Superior temporal gyrus (tissue), 1 donor: Measurements from ENCODE around the gene SLC2A4RG.
A peak's percentile ranks its signal among the peaks of the same experiment; 100 is the strongest.

Experiments
- DNase-seq: peaks from one replicate; pipeline ENCODE4 v3.0.0-alpha.2; 2016; ENCODE audit errors: extremely low spot score

Gene SLC2A4RG

DNA sequence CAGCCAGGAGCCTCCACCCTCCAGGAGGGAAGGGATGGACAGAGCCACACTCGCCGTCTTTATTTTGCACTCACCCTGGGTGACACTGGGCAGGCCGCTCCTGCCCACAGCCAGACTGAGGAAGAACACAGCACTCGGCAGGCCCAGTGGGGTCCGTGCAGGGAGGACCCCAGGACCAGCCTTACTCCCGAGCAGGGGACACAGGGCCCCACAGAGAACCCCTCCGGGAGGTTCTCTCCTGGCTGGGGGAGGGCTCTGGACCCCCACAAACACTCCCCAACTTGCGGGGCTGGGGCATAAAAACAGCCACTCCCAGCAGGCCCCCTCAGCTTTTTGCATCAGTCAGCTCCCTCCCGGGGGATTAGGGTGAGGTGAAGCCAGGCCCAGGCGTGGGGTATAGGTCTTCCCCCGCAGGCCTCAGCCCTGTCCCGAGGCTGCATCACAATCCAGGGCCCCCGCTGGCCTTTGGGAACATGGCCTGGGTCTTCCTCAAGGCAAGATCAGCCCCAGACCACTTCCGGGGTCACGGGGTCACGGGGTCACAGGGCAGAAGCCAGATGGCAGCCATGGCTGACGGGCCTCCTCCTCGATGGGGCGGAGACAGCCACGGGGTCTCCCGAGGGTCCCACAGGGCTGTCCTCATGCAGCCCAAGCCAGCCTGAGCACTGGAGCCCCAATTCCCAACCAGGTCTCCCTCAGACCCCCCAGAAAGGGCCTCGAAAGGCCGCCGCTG lies 39.9 kb upstream of the SLC2A4RG start:
- no peak for DNase-seq

GRCh38 chr20:63700199-63701050 lies 39.2 kb upstream of the SLC2A4RG start:
- no peak for DNase-seq

DNA sequence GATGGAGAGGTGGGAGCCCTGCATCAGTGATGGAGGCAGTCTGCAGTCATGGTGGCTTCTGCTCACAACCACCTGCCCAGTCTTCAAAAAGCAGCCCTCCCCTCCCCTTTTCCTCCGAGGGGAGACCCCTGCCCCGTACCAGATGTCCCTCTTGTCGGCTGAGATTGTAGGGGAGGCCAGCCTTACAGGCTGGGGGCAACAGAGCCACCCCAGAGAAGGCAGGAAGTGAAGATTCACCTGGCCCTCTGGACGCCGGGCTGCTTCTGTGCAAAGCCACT lies 38.6 kb upstream of the SLC2A4RG start:
- DNase-seq, result no peak

GRCh38 chr20:63701329-63702035 lies 38.1 kb upstream of the SLC2A4RG start:
- DNase-seq, result no peak

- DNase-seq, result no peak
Measured at GRCh38 chr20:63702036-63702665, 37.4 kb upstream of the SLC2A4RG start.

GRCh38 chr20:63702751-63703470 lies 36.7 kb upstream of the SLC2A4RG start:
- no peak for DNase-seq

DNA sequence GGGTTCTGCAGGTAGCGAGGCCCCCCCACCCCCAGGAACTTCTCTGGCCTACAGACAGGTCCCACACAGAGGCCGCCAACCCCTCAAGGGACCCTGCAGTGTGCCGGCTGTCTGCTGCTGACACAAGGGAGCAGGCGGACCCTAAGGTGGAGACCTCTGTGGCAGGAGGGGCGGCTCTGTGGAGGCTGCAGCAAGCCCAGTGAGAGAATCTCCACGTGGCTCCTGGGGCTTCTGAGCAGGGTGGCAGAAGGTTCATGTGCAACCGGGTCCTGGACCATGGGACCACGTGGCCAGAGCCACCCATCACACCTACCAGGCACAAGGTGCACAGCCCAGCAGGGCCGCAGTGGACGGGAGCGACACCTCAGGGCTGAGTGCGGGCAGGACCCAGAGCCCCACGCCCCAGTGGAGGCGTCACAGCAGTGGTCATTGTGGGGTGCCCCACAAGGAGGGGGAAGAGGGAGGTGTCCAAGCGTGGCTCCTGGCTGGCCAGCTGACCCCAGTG lies 36.1 kb upstream of the SLC2A4RG start:
- DNase-seq, result no peak

GRCh38 chr20:63703976-63704748 lies 35.4 kb upstream of the SLC2A4RG start:
- no peak for DNase-seq

DNA sequence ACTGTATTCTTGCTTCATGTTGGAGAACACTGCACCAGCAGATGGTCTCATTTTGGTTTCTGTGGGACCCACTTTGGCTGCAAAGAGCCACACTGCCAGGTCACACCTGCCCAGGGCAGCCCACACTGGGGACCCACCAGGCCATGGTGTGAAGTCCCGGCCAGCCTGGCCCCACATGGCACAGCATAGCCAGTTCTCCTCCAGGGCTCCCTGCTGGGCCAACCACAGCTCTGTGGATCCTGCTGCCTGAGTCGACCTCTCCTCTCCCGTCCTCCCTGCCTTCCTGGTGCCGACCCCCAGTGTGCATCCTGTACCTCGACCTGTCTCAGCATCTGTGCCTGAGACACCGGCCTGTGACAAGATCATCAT lies 34.8 kb upstream of the SLC2A4RG start:
- DNase-seq, result no peak

DNA sequence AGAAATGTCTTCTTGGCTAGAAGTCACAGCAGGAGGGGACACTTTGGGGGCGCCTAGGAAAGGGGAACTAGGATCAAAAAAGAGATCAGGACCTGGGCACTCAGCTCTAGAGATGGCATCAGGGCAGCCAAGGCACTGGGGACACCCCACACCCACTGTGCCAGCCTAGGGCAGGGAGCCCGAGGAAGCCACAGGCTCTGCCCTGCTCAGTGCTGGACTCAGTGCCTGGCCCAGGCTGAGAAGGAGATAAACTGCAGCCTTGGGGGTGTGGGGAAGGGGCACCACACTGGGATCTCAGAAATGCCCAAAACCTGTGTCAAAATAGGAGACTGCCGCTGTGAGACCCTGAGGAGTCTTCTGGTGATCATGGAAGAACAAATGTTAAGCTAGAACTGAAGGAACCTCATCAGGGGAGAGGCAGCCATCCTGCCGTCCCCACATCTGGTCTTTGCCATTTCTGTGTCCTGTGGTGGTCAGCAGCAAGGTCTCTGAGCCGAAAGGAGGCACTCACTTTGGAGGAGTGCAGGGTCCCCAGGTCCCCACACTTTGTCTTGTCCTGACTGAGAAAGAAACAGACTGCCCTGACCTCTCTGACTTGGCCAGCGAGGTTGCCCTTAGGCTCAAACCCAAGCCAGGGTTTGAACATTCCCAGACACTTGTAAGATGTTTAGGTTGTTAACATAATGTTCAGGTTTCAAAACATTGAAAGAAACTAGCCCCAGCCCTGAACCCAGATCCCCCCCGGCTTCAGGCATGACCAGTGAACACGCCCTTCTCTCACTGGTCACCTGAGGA lies 34.1 kb upstream of the SLC2A4RG start:
- DNase-seq, result no peak

DNA sequence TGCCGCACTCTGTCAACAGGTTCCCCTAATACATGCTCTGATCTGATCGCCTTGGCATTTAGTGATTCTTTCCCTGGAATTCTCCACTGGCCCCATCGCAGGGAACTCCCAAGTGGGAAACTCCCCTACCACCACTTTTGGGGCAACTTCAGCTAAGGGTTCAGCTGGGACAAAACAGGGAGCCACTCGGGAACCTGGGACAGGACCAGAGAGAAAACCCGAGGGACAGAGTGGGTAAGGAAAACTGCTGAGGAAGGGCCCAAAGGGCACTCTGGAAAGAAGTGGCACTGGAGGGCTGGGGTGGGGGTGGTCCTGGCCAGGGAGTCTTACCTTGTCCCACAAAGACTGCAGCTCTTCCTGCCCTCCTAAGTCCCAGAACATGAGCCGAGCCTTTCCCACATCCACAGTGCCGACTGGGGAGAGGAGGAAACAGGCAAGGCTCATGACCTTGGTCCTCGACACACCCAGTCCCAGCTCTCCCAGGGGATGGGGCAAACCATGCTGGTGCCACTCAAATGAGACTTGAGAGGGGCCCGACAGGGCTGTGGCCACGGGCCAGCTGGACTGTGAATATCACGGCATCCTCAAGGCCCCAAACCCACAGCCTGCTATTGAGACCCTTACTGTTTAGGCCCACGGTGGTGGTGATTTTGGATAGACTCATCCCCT lies 33.4 kb upstream of the SLC2A4RG start:
- no peak for DNase-seq

DNA sequence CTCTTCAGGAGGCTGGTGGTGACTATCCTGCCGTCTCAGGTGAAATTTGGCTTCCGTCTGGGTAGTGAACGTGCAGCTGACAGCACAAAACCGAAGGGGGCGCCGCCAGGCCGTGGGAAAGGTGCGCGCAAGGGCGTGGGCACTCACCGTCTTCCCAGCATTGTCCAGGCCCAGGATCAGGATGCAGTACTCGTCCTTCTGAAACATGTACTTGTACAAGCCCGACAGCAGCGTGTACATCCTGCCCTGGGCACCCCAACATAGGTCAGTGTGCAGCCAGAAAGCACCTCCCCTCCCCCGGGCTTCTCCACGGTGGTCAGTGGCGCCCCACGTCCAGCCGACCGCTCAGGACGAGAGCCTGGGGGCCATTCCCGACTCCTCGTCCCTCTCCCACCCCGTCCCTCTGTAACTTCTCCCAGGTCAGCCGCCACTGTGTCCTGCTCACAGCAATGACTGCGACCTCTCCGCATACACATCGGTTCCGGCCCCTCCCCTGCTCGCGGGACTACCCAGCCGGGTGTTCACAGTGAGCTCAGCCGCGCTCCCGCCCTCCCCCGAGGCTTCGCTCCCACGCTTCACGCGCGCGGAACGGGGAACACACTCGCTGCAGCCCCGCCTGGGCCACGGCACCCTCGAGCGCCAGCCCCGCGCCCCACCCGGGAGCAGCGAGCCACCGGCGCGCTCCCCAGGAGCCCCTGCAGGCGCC lies 32.6 kb upstream of the SLC2A4RG start:
- no peak for DNase-seq

GRCh38 chr20:63707558-63708300 lies 31.8 kb upstream of the SLC2A4RG start, which contains the start of the genes ARFRP1 and ZGPAT:
Gene ARFRP1, minus strand, starts transcription at chr20:63707976. Its CDS starts 885 bp downstream, at chr20:63707091.
Gene ZGPAT, plus strand, starts transcription at chr20:63708039. Its CDS starts 542 bp downstream, at chr20:63708581.
- DNase-seq, result peak; percentile 87

- DNase-seq, result no peak
Measured at GRCh38 chr20:63708301-63709148, 31.1 kb upstream of the SLC2A4RG start.

GRCh38 chr20:63709149-63709527 lies 30.4 kb upstream of the SLC2A4RG start:
- no peak for DNase-seq

DNA sequence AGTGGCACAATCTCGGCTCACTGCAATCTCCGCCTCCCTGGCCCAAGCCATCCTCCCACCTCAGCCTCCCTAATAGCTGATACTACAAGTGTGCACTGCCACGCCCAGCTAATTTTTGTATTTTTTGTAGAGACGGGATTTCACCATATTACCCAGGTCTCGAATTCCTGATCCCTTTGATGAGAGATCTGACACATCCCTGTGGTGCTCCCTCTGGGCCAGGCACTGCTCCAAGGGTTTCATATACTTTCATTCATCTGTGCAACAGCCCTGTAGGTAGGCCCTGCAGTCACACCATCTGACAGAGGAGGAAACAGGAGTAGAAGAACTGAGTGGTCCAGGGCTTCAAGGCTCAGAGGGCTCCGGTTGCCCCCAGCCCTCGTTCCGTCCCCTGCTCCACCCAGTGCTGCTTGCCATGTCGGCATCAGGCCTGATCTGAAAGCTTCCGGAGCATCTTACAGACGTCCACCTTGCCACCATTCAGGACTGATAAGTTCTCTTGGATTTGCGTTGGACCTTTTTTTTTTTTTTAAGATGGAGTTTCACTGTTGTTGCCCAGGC lies 28.4 kb upstream of the SLC2A4RG start:
- DNase-seq, result no peak
